HG03342 (cell line): ENCODE data around the gene CORO2B.
"Not testable (repeated sequence)": the region's sequence is repeated elsewhere in the genome, so short reads cannot be mapped to it uniquely, and the experiment has no call there.

Experiments used
- ATAC-seq: cut with Tn5 transposase; IDR thresholded peaks from one replicate; pipeline ENCODE4 v1.9.1; 2021; ENCODE audit warnings: mild to moderate bottlenecking, moderate library complexity; ENCODE audit not compliant: unreplicated experiment

CORO2B gene

GRCh38 chr15:68719672-68720071, 140.9 kb downstream of the CORO2B start:
- ATAC-seq, result no peak

- no peak for ATAC-seq
These were observed 143.1 kb downstream of the CORO2B start for GRCh38 chr15:68721886-68722285.

GRCh38 chr15:68725736-68726135, 146.9 kb downstream of the CORO2B start:
- ATAC-seq, result no peak

GRCh38 chr15:68726246-68726645, 147.5 kb downstream of the CORO2B start:
- ATAC-seq, result no peak

GRCh38 chr15:68729789-68730411, 151.1 kb downstream of the CORO2B start:
- no peak for ATAC-seq

- no peak for ATAC-seq
These were observed 151.7 kb downstream of the CORO2B start for GRCh38 chr15:68730471-68730919.

- no peak for ATAC-seq
These were observed 152.4 kb downstream of the CORO2B start for GRCh38 chr15:68730976-68731897.

GRCh38 chr15:68732451-68732850, 153.7 kb downstream of the CORO2B start:
- no peak for ATAC-seq

GRCh38 chr15:68733666-68734065, 154.9 kb downstream of the CORO2B start:
- no peak for ATAC-seq

- ATAC-seq, result no peak
These were observed 155.6 kb downstream of the CORO2B start for GRCh38 chr15:68734352-68734751.

- ATAC-seq, result no peak
These were observed 156.1 kb downstream of the CORO2B start for GRCh38 chr15:68734881-68735280.

- ATAC-seq, result no peak
These were observed 156.8 kb downstream of the CORO2B start for GRCh38 chr15:68735610-68736009.

GRCh38 chr15:68739390-68740080, 160.7 kb downstream of the CORO2B start:
- ATAC-seq, result no peak

- ATAC-seq, result no peak
These were observed 164.5 kb downstream of the CORO2B start for GRCh38 chr15:68743256-68743655.

GRCh38 chr15:68749365-68749764, 170.6 kb downstream of the CORO2B start:
- ATAC-seq, result no peak

- no peak for ATAC-seq
These were observed 171.0 kb downstream of the CORO2B start for GRCh38 chr15:68749793-68750192.

GRCh38 chr15:68751622-68752021, 172.8 kb downstream of the CORO2B start:
- no peak for ATAC-seq

GRCh38 chr15:68755731-68756130, 176.9 kb downstream of the CORO2B start:
- no peak for ATAC-seq

- not testable (repeated sequence) for ATAC-seq
These were observed 181.3 kb downstream of the CORO2B start for GRCh38 chr15:68759982-68760579.

GRCh38 chr15:68763063-68763462, 184.3 kb downstream of the CORO2B start:
- ATAC-seq, result no peak

GRCh38 chr15:68764090-68764489, 185.3 kb downstream of the CORO2B start:
- ATAC-seq, result no peak
